Hepatocyte (in vitro differentiated cells): ENCODE results near the gene ATG101.

Experiments used
- CTCF ChIP-seq: fragments of 200-600 bp; sonication (generic); IDR thresholded peaks from 2 replicates; pipeline ENCODE4 v1.5.1; 2016; ENCODE audit warnings: antibody characterized with exemption, mild to moderate bottlenecking; ENCODE audit not compliant: poor library complexity
- EZH2 ChIP-seq: fragments of 200-600 bp; sonication (generic); IDR thresholded peaks from 2 replicates; pipeline ENCODE4 v1.6.1; 2016; ENCODE audit warnings: antibody characterized with exemption, mild to moderate bottlenecking, borderline replicate concordance
- EZH2phosphoT487 ChIP-seq: fragments of 200-600 bp; sonication (generic); IDR thresholded peaks from one replicate; pipeline ENCODE4 v1.6.1; 2018; ENCODE audit warnings: antibody characterized with exemption, mild to moderate bottlenecking, low read depth, moderate library complexity; ENCODE audit not compliant: unreplicated experiment, severe bottlenecking

GRCh38 chr12:52080403-52081251, 10.8 kb downstream of the ATG101 start:
- no peak for TF ChIP-seq CTCF
- no peak for TF ChIP-seq EZH2phosphoT487
- TF ChIP-seq EZH2 = no peak
